Neuronal stem cell (in vitro differentiated cells): ENCODE data around the gene OTUD5.
A peak's percentile ranks its signal among the peaks of the same experiment; 100 is the strongest.

Source experiments
- DNase-seq: peaks from one replicate; pipeline ENCODE4 v3.0.0-alpha.2; 2013; ENCODE audit warnings: low spot score
- H2AFZ ChIP-seq: one replicate; pipeline ENCODE4 v1.6.1; 2013; ENCODE audit warnings: mild to moderate bottlenecking, low read length, inconsistent platforms
- H2AK5ac ChIP-seq: 2 replicates; pipeline ENCODE4 v1.6.1; 2013; ENCODE audit warnings: low read depth, mild to moderate bottlenecking, inconsistent platforms, low read length, moderate library complexity, mixed read lengths
- H2BK120ac ChIP-seq: 2 replicates; pipeline ENCODE4 v1.6.1; 2013; ENCODE audit warnings: low read depth, mild to moderate bottlenecking, inconsistent platforms, low read length, moderate library complexity, mixed read lengths
- H2BK12ac ChIP-seq: one replicate; pipeline ENCODE4 v1.6.1; 2013; ENCODE audit warnings: low read length, inconsistent platforms
- H2BK15ac ChIP-seq: 2 replicates; pipeline ENCODE4 v1.6.1; 2013; ENCODE audit warnings: mild to moderate bottlenecking, low read length, inconsistent platforms, mixed read lengths
- H2BK5ac ChIP-seq: one replicate; pipeline ENCODE4 v1.6.1; 2013; ENCODE audit warnings: inconsistent platforms, mild to moderate bottlenecking, low read length, moderate library complexity
- H3K14ac ChIP-seq: one replicate; pipeline ENCODE4 v1.6.1; 2013; ENCODE audit warnings: low read length, inconsistent platforms
- H3K18ac ChIP-seq: 2 replicates; pipeline ENCODE4 v1.6.1; 2013; ENCODE audit warnings: low read length, inconsistent platforms
- H3K23ac ChIP-seq: 2 replicates; pipeline ENCODE4 v1.6.1; 2013; ENCODE audit warnings: low read depth, mild to moderate bottlenecking, mixed read lengths, low read length, inconsistent platforms; ENCODE audit not compliant: poor library complexity
- H3K27ac ChIP-seq: replicated peaks from 3 replicates; pipeline ENCODE4 v1.5.1; 2013; ENCODE audit warnings: low read length, inconsistent platforms
- H3K27me3 ChIP-seq, 3 experiments: 2 replicates each; pipeline ENCODE4 v1.6.1; 2013; ENCODE audit warnings: low read length in 3 of 3, mild to moderate bottlenecking in 2 of 3, inconsistent platforms in 1 of 3, low read depth in 1 of 3, mixed read lengths in 1 of 3, moderate library complexity in 1 of 3; ENCODE audit not compliant: control insufficient read depth in 3 of 3, insufficient read depth in 3 of 3
- H3K36me3 ChIP-seq, 2 donors: replicated peaks in 1 of 2; 2 replicates each; pipeline ENCODE4 v1.6.1; 2013; ENCODE audit warnings: low read length in 2 of 2; ENCODE audit not compliant: control insufficient read depth in 2 of 2, insufficient read depth in 2 of 2
- H3K4ac ChIP-seq: 2 replicates; pipeline ENCODE4 v1.6.1; 2013; ENCODE audit warnings: inconsistent platforms, mild to moderate bottlenecking, low read length, moderate library complexity
- H3K4me1 ChIP-seq, 2 donors: 1 replicate in 1 of 2; 2 replicates in 1 of 2; pipeline ENCODE4 v1.6.1; 2013; ENCODE audit warnings: low read length in 2 of 2, low read depth in 1 of 2; ENCODE audit not compliant: control insufficient read depth in 2 of 2, insufficient read depth in 1 of 2
- H3K4me2 ChIP-seq: one replicate; pipeline ENCODE4 v1.6.1; 2013; ENCODE audit warnings: mild to moderate bottlenecking, low read length, inconsistent platforms; ENCODE audit not compliant: insufficient read depth, poor library complexity, severe bottlenecking
- H3K4me3 ChIP-seq, 2 donors: 2 replicates each; pipeline ENCODE4 v1.5.1; 2013; ENCODE audit warnings: low read length in 2 of 2, mild to moderate bottlenecking in 2 of 2, inconsistent platforms in 1 of 2, moderate library complexity in 1 of 2
- H3K79me1 ChIP-seq: one replicate; pipeline ENCODE4 v1.6.1; 2013; ENCODE audit warnings: low read depth, mild to moderate bottlenecking, inconsistent platforms, low read length, moderate library complexity
- H3K9ac ChIP-seq: one replicate; pipeline ENCODE4 v1.6.1; 2013; ENCODE audit warnings: mild to moderate bottlenecking, low read depth, low read length, inconsistent platforms; ENCODE audit not compliant: poor library complexity
- H3K9me3 ChIP-seq, 2 donors: replicated peaks in 1 of 2; 2 replicates each; pipeline versions ENCODE3 to v1.6.1; 2013; ENCODE audit warnings: low read length in 2 of 2, mild to moderate bottlenecking in 2 of 2, inconsistent platforms in 1 of 2, low read depth in 1 of 2, mixed read lengths in 1 of 2, moderate library complexity in 1 of 2; ENCODE audit not compliant: control insufficient read depth in 2 of 2, insufficient read depth in 1 of 2
- H4K8ac ChIP-seq: one replicate; pipeline ENCODE4 v1.6.1; 2013; ENCODE audit warnings: low read depth, mild to moderate bottlenecking, inconsistent platforms, low read length, moderate library complexity
- H4K91ac ChIP-seq: one replicate; pipeline ENCODE4 v1.6.1; 2013; ENCODE audit warnings: low read length, low read depth, mild to moderate bottlenecking, inconsistent platforms; ENCODE audit not compliant: poor library complexity
- WGBS, 2 donors: extraction: QIAGEN DNeasy Blood & Tissue Kit; methylation state at CpG; one replicate each; pipeline ENCODE4 v1.1.7; 2013; ENCODE audit warnings: missing lambda C conversion rate in 2 of 2, mixed read lengths in 1 of 2; ENCODE audit not compliant: insufficient read length in 2 of 2, insufficient replicate concordance in 1 of 2; ENCODE audit errors: extremely low coverage in 2 of 2; 5-methylcytosine and 5-hydroxymethylcytosine counted together

The OTUD5 gene

GRCh38 chrX:48974574-48974973 lies 17.2 kb upstream of the OTUD5 start:
- Histone ChIP-seq H3K4me2 (no peak overlapping the region), H3K27ac (no peak overlapping the region), H3K14ac (no peak overlapping the region), H3K79me1 (no peaks in the 10 kb centered on the region), H3K4ac (no peak overlapping the region), H3K27me3 (no peaks in the 10 kb centered on the region), H2AK5ac (no peak overlapping the region), H2BK15ac (no peak overlapping the region), H3K9ac (no peak overlapping the region), H3K18ac (no peak overlapping the region), H3K4me3 (no peak overlapping the region), H2BK120ac (no peak overlapping the region), H2AFZ (no peak overlapping the region), H3K4me1 (peaks cover 0 to 5% of the 10 kb centered on the region in 2 donors), H4K8ac (no peak overlapping the region), H3K36me3 (peaks cover 11 to 41% of the 10 kb centered on the region in 2 donors), H3K23ac (no peak overlapping the region), H2BK5ac (no peak overlapping the region), H3K9me3 (no peaks in the 10 kb centered on the region), H2BK12ac (no peak overlapping the region), H4K91ac (no peak overlapping the region)
- DNase-seq = no peak
- 100% methylated on average over 1 of the region's 2 CpGs; no CpG with 5 or more reads in 1 of the 2 donors for WGBS, 2 donors

- Histone ChIP-seq H4K8ac (no peak overlapping the region), H2BK120ac (no peak overlapping the region), H3K27me3 (no peaks in the 10 kb centered on the region), H2AFZ (no peak overlapping the region), H3K23ac (no peak overlapping the region), H3K14ac (no peak overlapping the region), H3K27ac (no peak overlapping the region), H2AK5ac (no peak overlapping the region), H2BK5ac (no peak overlapping the region), H3K4ac (no peak overlapping the region), H3K4me2 (no peak overlapping the region), H3K9ac (no peak overlapping the region), H3K4me3 (no peak overlapping the region), H4K91ac (no peak overlapping the region), H2BK12ac (no peak overlapping the region), H2BK15ac (no peak overlapping the region), H3K36me3 (peaks cover 11 to 41% of the 10 kb centered on the region in 2 donors), H3K18ac (no peak overlapping the region), H3K9me3 (no peaks in the 10 kb centered on the region), H3K79me1 (no peaks in the 10 kb centered on the region), H3K4me1 (peaks cover 0 to 5% of the 10 kb centered on the region in 2 donors)
- DNase-seq = no peak
- whole genome bisulfite sequencing, 2 donors = no CpG with 5 or more reads among the region's 3 CpGs
Observed at GRCh38 chrX:48974033-48974432, 16.6 kb upstream of the OTUD5 start.

- Histone ChIP-seq H4K8ac (no peak overlapping the region), H4K91ac (no peak overlapping the region), H2BK5ac (no peak overlapping the region), H2BK12ac (no peak overlapping the region), H2AK5ac (no peak overlapping the region), H2BK120ac (no peak overlapping the region), H3K18ac (no peak overlapping the region), H3K79me1 (no peaks in the 10 kb centered on the region), H3K27me3 (no peaks in the 10 kb centered on the region), H3K4me2 (peak overlapping the region; percentile 69), H3K27ac (no peak overlapping the region), H2BK15ac (no peak overlapping the region), H3K23ac (no peak overlapping the region), H2AFZ (no peak overlapping the region), H3K14ac (no peak overlapping the region), H3K4ac (no peak overlapping the region), H3K4me1 (peaks cover 0 to 5% of the 10 kb centered on the region in 2 donors), H3K36me3 (peaks cover 6 to 31% of the 10 kb centered on the region in 2 donors), H3K9ac (peak overlapping the region; percentile 84), H3K9me3 (no peaks in the 10 kb centered on the region), H3K4me3 (peak overlapping the region in 1 of 2 donors; percentile 74)
- WGBS, 2 donors = 100% methylated on average over 2 of the region's 13 CpGs
- DNase-seq = no peak
Observed at GRCh38 chrX:48972220-48973164, 15.1 kb upstream of the OTUD5 start.
